Measurements from ENCODE around the gene DNAJC4.

- no peak for TF ChIP-seq EZH2 (IDR thresholded peaks at IDR 0.05; ENCODE audit: low read depth)
- TF ChIP-seq CTCF (conservative IDR thresholded peaks at IDR 0.05): no peak
Observed at GRCh38 chr11:64259533-64260067, 29.3 kb downstream of the DNAJC4 start.

All from PC-9 (cell line).